HG02642 (cell line): ENCODE results near the gene MYLK.
A peak's percentile ranks its signal among the peaks of the same experiment; 100 is the strongest.
"Not testable (repeated sequence)": the region's sequence is repeated elsewhere in the genome, so short reads cannot be mapped to it uniquely, and the experiment has no call there.

Source experiments
- ATAC-seq: cut with Tn5 transposase; IDR thresholded peaks from one replicate; pipeline ENCODE4 v1.9.1; 2021; ENCODE audit warnings: mild to moderate bottlenecking; ENCODE audit not compliant: unreplicated experiment, poor library complexity

MYLK gene

GRCh38 chr3:123733805-123734526 lies 150.2 kb downstream of the MYLK start:
- ATAC-seq, result no peak

GRCh38 chr3:123733341-123733740 lies 150.8 kb downstream of the MYLK start:
- ATAC-seq, result no peak

DNA sequence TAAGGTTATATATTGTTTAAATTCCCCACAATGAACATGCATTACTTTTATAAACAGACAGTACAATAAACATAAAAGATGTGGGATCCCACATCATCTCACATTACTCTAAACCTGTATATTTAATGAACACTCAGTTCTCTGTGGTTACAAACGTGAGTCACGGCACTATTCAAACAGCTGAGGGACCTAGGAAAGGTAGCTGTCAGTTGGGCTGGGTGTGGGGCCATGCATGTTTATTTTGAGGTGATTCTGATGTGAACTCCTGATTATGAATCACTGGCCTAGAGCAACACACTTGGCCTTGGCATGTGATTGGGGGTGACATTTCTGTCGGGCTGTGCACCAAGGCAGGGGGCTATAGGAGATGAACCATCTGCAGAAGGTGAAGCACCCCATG lies 151.7 kb downstream of the MYLK start:
- ATAC-seq, result no peak

DNA sequence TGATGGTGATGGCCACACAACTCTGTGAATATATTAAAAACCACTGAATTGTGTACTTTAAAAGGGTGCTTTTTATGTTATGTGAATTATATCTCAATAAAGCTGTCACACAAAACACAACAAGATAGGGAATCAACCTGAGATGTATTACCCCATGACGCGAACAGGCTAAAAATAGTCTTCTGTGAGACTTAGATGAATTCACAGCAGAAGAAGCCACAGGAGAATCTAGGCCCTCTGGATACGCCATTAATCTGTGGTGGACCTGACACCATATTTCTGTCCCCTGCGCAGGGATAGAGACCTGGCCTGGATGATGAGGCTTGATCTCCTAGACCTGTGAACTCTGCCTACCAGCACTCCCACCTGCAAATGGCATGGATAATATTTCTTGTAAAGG lies 153.3 kb downstream of the MYLK start:
- ATAC-seq, result no peak

DNA sequence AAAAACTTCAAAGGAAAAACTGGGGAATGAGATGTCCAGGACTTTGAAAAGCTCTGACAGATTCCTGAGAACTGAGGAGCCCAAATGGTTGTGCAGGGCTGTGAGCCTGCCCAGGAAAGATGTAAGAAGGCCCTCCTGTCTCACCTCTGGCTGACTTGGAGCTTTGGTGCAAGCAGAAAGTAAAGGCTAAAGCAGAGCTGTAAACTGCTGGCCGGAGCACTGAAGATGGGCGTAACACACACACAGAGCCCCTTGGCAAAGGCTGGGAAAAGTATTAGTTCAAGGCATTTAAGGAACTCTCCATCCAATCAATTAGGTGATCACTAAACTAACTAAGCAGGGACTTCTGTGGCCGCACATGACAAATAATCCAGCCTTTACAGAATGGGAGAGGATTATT lies 155.1 kb downstream of the MYLK start:
- no peak for ATAC-seq

- ATAC-seq, result no peak
Measured at GRCh38 chr3:123728014-123728413, 156.1 kb downstream of the MYLK start.

GRCh38 chr3:123725652-123726400 lies 158.3 kb downstream of the MYLK start:
- no peak for ATAC-seq

GRCh38 chr3:123724306-123724705 lies 159.8 kb downstream of the MYLK start:
- ATAC-seq, result no peak

- peak; percentile 63 for ATAC-seq
Measured at GRCh38 chr3:123723522-123724168, 160.5 kb downstream of the MYLK start.

- no peak for ATAC-seq
Measured at GRCh38 chr3:123723070-123723469, 161.1 kb downstream of the MYLK start.

- ATAC-seq, result no peak
Measured at GRCh38 chr3:123722456-123722855, 161.7 kb downstream of the MYLK start.

DNA sequence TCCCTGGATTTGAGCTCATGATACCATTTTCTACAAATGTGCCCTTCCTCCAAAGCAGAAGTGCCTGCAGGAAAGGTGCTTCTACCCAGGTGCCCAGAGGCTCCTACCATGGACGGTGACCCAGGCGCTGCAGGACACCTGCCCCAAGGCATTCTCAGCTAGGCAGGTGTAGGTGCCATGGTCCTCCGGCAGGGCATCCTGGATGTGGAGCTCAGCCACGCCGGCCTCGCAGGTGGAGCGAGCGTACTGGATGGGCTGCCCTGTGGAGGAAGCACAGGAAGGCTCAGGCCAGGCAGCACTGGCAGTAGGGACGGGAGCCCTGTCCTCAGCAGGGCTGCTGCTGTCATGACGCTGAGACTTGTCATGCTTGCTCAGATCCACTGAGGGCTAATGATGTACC lies 162.1 kb downstream of the MYLK start:
- ATAC-seq, result no peak

DNA sequence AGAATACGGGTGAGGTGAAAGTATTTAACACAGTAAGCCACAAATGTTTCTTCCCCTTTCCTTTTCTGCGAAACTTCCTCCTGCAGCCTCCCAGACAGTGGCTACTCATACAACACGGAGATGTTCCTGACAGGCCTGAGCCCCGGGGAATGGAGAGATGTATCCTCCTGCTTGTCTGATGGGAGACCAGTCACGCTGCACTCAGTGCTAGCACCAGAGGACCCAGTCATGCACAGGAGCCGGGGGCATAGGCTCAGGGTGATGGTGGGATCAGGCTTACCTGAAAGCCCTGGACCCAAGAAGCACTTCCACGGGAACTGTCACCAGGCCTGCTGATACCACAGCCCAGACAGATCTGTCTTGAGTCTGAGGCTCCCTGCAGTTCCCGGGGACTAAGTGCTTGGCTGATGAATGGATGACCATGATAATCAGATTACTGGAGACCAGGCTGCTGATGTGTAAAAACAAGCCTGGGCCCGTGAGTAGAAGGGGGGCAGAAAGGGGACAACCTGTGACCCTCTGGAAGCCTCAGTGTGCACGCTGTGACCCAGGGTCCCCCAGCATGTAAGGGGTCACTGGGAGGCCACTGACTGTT lies 162.9 kb downstream of the MYLK start:
- ATAC-seq, result not testable (repeated sequence)

GRCh38 chr3:123720638-123721037 lies 163.5 kb downstream of the MYLK start:
- ATAC-seq, result no peak

DNA sequence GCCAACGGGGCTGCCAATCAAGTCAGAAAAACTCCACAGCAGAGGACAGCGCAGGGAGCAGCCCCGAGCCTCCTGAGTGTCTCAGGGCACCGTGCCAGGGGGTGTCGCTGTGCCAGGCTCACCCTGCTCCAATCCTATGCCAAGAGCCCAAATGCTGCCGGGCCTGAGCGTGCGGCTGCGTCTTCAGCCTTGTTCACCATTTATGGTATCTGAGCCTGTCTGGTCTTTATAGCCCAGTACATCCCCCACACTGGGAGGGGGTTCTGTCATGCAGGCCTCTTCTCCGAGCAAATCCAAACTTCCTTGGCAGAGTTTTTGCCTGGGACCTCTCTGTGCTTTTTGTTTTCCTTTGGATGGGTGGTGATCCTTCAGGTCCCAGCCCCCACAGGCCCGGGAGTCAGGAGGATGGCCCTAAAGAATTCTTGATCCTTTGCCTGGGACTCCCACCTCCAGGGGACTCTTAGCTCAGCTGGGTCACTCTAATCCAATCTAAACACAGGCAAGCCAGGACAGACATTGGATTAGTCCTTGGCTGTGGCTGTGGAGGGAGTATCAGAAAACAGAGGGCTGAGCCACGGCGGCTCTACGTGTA lies 164.2 kb downstream of the MYLK start:
- ATAC-seq, result no peak

DNA sequence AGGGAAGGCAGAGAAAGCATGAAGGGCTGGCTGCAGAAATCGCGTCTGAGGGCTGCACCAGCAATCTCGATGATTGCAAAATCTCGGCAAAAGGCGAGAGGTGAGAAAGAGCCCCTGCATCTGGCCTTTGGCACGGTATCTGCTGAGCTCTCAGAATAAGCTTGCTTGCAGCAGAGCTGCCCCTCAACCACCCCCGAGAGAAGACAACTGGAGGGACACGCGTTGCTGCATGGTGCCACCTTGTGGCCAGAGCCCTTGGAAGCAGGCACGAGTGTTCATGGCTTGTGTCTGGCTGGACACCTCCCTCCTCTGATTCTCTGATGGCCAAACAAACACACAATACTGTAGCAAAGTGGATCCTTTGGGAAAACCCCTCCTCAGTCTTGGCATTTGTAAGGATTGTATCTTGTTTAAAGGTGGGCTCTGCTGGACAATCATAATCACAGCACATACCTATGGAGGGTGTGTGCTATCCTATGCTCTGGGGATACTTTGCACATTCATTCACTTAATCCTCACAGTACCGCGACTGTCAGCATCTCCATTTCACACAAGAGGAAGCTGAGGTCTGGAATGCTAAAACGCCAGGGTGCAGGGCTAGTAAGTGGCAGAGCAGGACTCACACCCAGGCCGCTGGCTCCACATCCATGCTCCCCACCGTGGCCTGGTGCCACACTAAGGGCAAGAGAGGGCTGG lies 164.9 kb downstream of the MYLK start:
- peak; percentile 42 for ATAC-seq

DNA sequence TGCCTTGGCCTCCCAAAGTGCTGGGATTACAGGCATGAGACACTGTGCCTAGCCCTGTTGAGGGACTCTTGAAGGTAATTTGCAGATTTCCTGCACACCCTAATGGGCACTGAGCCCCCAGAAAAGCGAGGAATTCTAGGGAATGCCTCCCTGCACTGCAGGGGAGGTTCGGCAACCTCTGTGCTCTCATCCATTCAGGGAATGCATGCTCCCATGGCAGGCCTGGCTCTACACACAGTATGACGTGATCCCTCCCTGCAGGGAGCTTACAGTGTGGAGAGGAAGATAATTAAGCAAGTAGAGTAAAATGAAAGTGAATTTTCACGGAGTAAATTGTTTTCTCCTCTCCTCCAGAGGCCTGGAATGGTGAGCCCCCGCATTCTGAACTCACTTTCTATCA lies 166.0 kb downstream of the MYLK start:
- ATAC-seq, result no peak

DNA sequence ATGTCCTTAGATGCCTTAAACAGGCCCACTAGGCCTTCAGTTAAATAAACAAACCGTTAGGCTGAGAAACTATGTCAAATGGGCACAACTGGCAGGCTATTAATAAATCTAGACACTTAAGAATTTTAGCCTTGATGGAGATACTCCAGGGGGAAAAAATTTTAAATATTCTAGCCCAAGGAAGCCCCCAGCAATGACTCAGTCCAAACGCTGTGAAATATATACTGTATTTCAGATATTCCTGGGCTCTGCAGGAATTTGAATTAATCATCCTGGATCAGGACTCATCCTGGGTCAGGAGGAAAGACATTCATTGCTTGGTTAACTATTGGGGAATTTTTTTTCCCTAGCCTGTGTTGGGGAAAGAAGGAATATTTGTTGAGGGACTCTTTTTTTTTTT lies 166.7 kb downstream of the MYLK start:
- ATAC-seq, result not testable (repeated sequence)

GRCh38 chr3:123716411-123716810 lies 167.7 kb downstream of the MYLK start:
- ATAC-seq, result no peak

DNA sequence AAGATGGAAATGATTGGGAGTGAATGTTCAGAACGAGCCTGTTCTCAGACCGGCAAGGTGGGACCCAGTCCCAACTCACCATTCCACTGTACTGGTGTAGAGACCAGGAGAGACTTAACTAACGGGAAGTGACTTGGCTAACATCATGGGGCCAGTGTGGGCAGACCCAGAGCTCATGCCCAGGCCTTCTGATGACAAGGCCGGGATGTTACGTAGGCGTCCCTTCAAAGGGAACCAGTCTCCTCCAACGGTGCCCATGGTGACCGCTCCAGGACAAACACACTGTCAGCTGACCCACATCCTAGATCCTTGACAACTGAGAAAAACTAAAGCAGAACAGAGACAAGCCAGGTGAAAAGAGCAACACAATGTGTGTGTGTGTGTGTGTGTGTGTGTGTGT lies 170.9 kb downstream of the MYLK start:
- ATAC-seq, result no peak
